GM12873 (cell line): ENCODE results near the gene NUP62.

Experiments
- TF ChIP-seq, protein P1 (sequence below): IDR thresholded peaks from 2 replicates; pipeline ENCODE4 v1.5.1; 2012; ENCODE audit warnings: low read depth, mild to moderate bottlenecking, moderate library complexity, low read length, control low read depth; ENCODE audit not compliant: insufficient read depth; ENCODE audit errors: missing control alignments

Gene NUP62

DNA sequence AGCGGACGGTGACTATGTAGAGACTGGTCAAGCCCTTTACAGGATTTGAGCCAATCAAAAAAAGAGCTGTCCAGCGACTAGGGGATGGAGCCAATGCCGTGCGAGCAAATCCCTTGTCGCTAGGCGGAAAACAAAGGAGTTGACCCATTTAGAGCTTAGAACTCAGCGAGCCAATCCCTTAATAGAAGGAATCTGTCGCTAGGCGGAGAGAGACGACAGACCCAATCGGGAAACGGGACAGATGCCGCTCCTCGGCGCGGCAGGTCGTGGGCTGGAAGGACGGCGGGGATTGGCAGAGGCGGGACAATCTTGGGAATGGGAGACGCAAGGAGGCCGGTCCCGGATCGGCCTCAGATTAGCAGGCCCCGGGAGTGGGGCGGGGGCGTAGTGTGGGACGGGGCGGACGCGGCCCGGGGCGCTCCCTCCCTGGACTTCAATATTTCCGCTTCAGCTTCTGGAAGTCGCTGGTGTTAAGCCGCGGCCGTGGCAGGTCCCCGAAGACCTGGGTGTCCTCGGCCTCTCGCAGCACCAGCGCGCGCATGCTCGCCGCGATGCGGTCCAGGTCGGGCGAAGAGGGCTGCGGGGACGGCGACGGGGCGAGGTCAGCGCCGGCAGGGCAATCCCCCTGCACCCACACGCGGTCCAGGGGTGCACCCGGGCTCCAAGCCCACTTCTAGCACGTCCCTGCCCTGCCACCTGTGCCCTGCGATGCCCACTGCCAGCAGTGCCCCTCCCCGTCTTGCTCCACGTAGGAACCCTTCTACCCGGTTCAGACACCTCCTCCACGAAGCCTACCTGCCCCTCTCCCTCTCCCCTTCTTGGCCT, 59.6 kb downstream of the NUP62 start:
- TF ChIP-seq, protein P1, sequence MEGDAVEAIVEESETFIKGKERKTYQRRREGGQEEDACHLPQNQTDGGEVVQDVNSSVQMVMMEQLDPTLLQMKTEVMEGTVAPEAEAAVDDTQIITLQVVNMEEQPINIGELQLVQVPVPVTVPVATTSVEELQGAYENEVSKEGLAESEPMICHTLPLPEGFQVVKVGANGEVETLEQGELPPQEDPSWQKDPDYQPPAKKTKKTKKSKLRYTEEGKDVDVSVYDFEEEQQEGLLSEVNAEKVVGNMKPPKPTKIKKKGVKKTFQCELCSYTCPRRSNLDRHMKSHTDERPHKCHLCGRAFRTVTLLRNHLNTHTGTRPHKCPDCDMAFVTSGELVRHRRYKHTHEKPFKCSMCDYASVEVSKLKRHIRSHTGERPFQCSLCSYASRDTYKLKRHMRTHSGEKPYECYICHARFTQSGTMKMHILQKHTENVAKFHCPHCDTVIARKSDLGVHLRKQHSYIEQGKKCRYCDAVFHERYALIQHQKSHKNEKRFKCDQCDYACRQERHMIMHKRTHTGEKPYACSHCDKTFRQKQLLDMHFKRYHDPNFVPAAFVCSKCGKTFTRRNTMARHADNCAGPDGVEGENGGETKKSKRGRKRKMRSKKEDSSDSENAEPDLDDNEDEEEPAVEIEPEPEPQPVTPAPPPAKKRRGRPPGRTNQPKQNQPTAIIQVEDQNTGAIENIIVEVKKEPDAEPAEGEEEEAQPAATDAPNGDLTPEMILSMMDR = no peak

GRCh38 chr19:49869009-49869483, 60.3 kb downstream of the NUP62 start:
- TF ChIP-seq, protein P1 = no peak

- TF ChIP-seq, protein P1 = no peak
Observed at GRCh38 chr19:49866933-49867782, 62.1 kb downstream of the NUP62 start, which contains the start of gene PNKP. PNKP (minus strand) TSS chr19:49867576; CDS start chr19:49867204, 372 bp downstream.

DNA sequence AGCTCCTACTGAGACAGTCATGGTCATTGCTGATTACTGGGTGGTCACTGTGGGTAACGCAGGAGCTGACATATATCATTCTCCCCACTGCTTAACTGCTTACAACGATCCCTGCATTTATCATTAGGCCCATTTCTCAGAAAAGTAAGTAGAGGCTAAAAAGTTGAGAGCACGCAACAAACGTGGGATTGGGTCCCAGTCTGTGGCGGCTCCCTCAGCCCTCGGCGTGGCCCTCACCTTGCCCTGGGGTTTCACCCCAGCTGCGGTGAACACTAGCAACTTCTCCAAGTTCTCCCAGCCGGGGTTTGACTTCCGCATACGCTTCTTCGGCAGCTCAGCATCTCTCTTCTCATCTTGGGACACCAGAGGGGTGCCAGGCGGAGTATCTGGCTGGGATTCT, 64.4 kb downstream of the NUP62 start:
- TF ChIP-seq, protein P1 = no peak

GRCh38 chr19:49863935-49864320, 65.4 kb downstream of the NUP62 start:
- TF ChIP-seq, protein P1 = no peak

GRCh38 chr19:49863254-49863934, 65.9 kb downstream of the NUP62 start:
- TF ChIP-seq, protein P1 = no peak
